GM12878 (cell line): ENCODE measurements around the gene ZNF367. TPM values are rescaled to one million over a fixed set of nuclear protein-coding genes. Genes with fewer than 3 reads are reported as not detected.
A peak's percentile ranks its signal among the peaks of the same experiment; 100 is the strongest.
"Not testable (repeated sequence)": the region's sequence is repeated elsewhere in the genome, so short reads cannot be mapped to it uniquely, and the experiment has no call there.

Experiments
- ATAC-seq: fragments of 200-7000 bp; cut with Tn5 transposase; 3 replicates; pipeline ENCODE4 v1.9.1; 2020; ENCODE audit warnings: mild to moderate bottlenecking, moderate library complexity
- BruUV-seq: library from RNA; stranded (reverse); fragments of 400-500 nt; replicated peaks from 2 replicates; lab custom pipeline; 2021; lab: Mats Ljungman, UMichigan
- CTCF ChIA-PET: fragments of 300-600 bp; sonication (Branson Sonifier 250); formaldehyde crosslinking; extraction: SDS; loops from one replicate; lab custom pipeline; 2021; ENCODE audit warnings: inconsistent platforms; lab: Yijun Ruan, JAX
- POLR2A ChIA-PET: fragments of 350-600 bp; formaldehyde crosslinking; extraction: SDS; loops from one replicate; lab custom pipeline; 2021; ENCODE audit warnings: inconsistent platforms; lab: Charles Lee
- RAD21 ChIA-PET: fragments of 300-600 bp; sonication (Branson Sonifier 250); formaldehyde crosslinking; loops from one replicate; lab custom pipeline; 2023; ENCODE audit warnings: antibody characterized with exemption; ENCODE audit not compliant: unreplicated experiment; lab: Charles Lee
- SMC1A ChIA-PET: fragments of 300-600 bp; sonication (Branson Sonifier 250); formaldehyde crosslinking; loops from one replicate; lab custom pipeline; 2023; ENCODE audit not compliant: unreplicated experiment, uncharacterized antibody; lab: Charles Lee
- DNase-seq: peaks from one replicate; pipeline ENCODE4 v3.0.0-alpha.2; 2011; ENCODE audit warnings: low read depth, low spot score
- FAIRE-seq: peaks from 3 replicates; lab custom pipeline; 2011; peaks lifted over from hg19 to GRCh38; lab: Jason Lieb, UNC
- H2AFZ ChIP-seq: 2 replicates; pipeline ENCODE4 v1.6.0; 2011; ENCODE audit warnings: low read depth, low read length, control low read depth; ENCODE audit not compliant: control insufficient read depth
- H3K27ac ChIP-seq: 2 replicates; pipeline ENCODE4 v1.5.1; 2011; ENCODE audit warnings: control low read depth; ENCODE audit not compliant: control insufficient read depth, insufficient read depth
- H3K27me3 ChIP-seq, 2 experiments: replicated peaks in 1 of 2; 2 replicates each; pipeline versions ENCODE4 v1.6.0 to v1.6.1; 2011; ENCODE audit warnings: low read length in 1 of 2; ENCODE audit not compliant: control insufficient read depth in 2 of 2, insufficient read depth in 2 of 2
- H3K36me3 ChIP-seq, 2 experiments: 2 replicates each; pipeline ENCODE4 v1.5.1; 2011; ENCODE audit warnings: low read length in 1 of 2; ENCODE audit not compliant: control insufficient read depth in 2 of 2, insufficient read depth in 2 of 2
- H3K4me1 ChIP-seq: 2 replicates; pipeline ENCODE4 v1.6.1; 2011; ENCODE audit warnings: mild to moderate bottlenecking, low read length, moderate library complexity, mixed read lengths; ENCODE audit not compliant: control insufficient read depth, insufficient read depth
- H3K4me2 ChIP-seq: 2 replicates; pipeline ENCODE4 v1.6.0; 2011; ENCODE audit warnings: control low read depth; ENCODE audit not compliant: control insufficient read depth, insufficient read depth
- H3K4me3 ChIP-seq: fragments of 200-600 bp; sonication (generic); 2 replicates; pipeline ENCODE4 v1.5.1; 2016
- H3K79me2 ChIP-seq: 2 replicates; pipeline ENCODE4 v1.6.0; 2011; ENCODE audit warnings: low read length; ENCODE audit not compliant: control insufficient read depth, insufficient read depth
- H3K9ac ChIP-seq: 2 replicates; pipeline ENCODE4 v1.8.0; 2011; ENCODE audit warnings: low read length, control low read depth, mixed read lengths; ENCODE audit not compliant: control insufficient read depth, insufficient read depth
- H3K9me3 ChIP-seq: replicated peaks from 3 replicates; pipeline ENCODE4 v1.5.1; 2011; ENCODE audit warnings: mild to moderate bottlenecking, low read length; ENCODE audit not compliant: control insufficient read depth, insufficient read depth
- H4K20me1 ChIP-seq: 2 replicates; pipeline ENCODE4 v1.6.0; 2011; ENCODE audit not compliant: control insufficient read depth, insufficient read depth
- BRCA1 ChIP-seq: IDR thresholded peaks from 2 replicates; pipeline ENCODE4 v1.6.1; 2011; ENCODE audit warnings: low read depth, low read length, improper control_type of control experiment
- CHD1 ChIP-seq: IDR thresholded peaks from 2 replicates; pipeline ENCODE4 v1.6.1; 2012; ENCODE audit warnings: low read depth, low read length, improper control_type of control experiment
- CREM ChIP-seq: IDR thresholded peaks from 2 replicates; pipeline ENCODE4 v1.6.1; 2014; ENCODE audit warnings: antibody characterized with exemption, low read depth
- FOXM1 ChIP-seq: IDR thresholded peaks from 2 replicates; pipeline ENCODE4 v1.6.1; 2012; ENCODE audit warnings: low read depth, mild to moderate bottlenecking, inconsistent platforms, low read length, moderate library complexity
- HDAC6 ChIP-seq: fragments of 200-600 bp; sonication (generic); IDR thresholded peaks from one replicate; pipeline ENCODE4 v1.8.0; 2017; ENCODE audit warnings: antibody characterized with exemption; ENCODE audit not compliant: unreplicated experiment
- JUND ChIP-seq: IDR thresholded peaks from 2 replicates; pipeline ENCODE4 v1.6.1; 2012; ENCODE audit warnings: low read depth, mild to moderate bottlenecking, low read length, improper control_type of control experiment, moderate library complexity
- MTA2 ChIP-seq: fragments of 450-650 bp; IDR thresholded peaks from 2 replicates; pipeline ENCODE4 v1.6.1; 2016; ENCODE audit warnings: low read depth, mild to moderate bottlenecking, moderate library complexity
- MTA3 ChIP-seq: IDR thresholded peaks from 2 replicates; pipeline ENCODE4 v1.6.1; 2012; ENCODE audit warnings: low read length, inconsistent platforms, borderline replicate concordance
- NFXL1 ChIP-seq: fragments of 450-650 bp; IDR thresholded peaks from 2 replicates; pipeline ENCODE4 v1.6.1; 2017; ENCODE audit warnings: antibody characterized with exemption, mild to moderate bottlenecking, borderline replicate concordance
- NR2C1 ChIP-seq: fragments of 450-650 bp; IDR thresholded peaks from 2 replicates; pipeline ENCODE4 v1.6.1; 2017; ENCODE audit warnings: antibody characterized with exemption, mild to moderate bottlenecking, moderate library complexity
- POLR2AphosphoS2 ChIP-seq: IDR thresholded peaks from 2 replicates; pipeline ENCODE4 v1.6.1; 2011; ENCODE audit warnings: low read depth, mild to moderate bottlenecking, low read length, improper control_type of control experiment, moderate library complexity
- SMC3 ChIP-seq: IDR thresholded peaks from 2 replicates; pipeline ENCODE4 v1.6.1; 2011; ENCODE audit warnings: low read length, improper control_type of control experiment, borderline replicate concordance
- SPI1 ChIP-seq: IDR thresholded peaks from 2 replicates; pipeline ENCODE4 v1.6.1; 2011; ENCODE audit warnings: low read depth, mild to moderate bottlenecking, low read length, moderate library complexity, borderline replicate concordance; ENCODE audit not compliant: insufficient read depth
- TCF3 ChIP-seq: IDR thresholded peaks from 2 replicates; pipeline ENCODE4 v1.6.1; 2012; ENCODE audit warnings: low read depth, mild to moderate bottlenecking, low read length, borderline replicate concordance; ENCODE audit not compliant: insufficient read depth
- ZBTB33 ChIP-seq: fragments of 450-650 bp; IDR thresholded peaks from 2 replicates; pipeline ENCODE4 v1.6.1; 2017; ENCODE audit warnings: mild to moderate bottlenecking
- ZZZ3 ChIP-seq: IDR thresholded peaks from 2 replicates; pipeline ENCODE4 v1.6.1; 2011; ENCODE audit warnings: low read depth; ENCODE audit not compliant: control insufficient read depth, insufficient read length
- WGBS: methylation state at CpG from one replicate; pipeline ENCODE4 v1.1.6; 2016; ENCODE audit warnings: low lambda C conversion rate; ENCODE audit not compliant: insufficient replicate concordance, insufficient coverage; ENCODE audit errors: missing lambda C conversion rate; 5-methylcytosine and 5-hydroxymethylcytosine counted together
- in situ Hi-C: fragments of 300-500 bp; cut with MboI; formaldehyde crosslinking; loops from 9 replicates; pipeline ENCODE4 v1.14.3; 2018; ENCODE audit warnings: mixed read lengths
- intact Hi-C: fragments of 100-400 bp; cut with micrococcal nuclease; formaldehyde crosslinking; loops from one replicate; pipeline ENCODE4 v1.14.2; 2022; ENCODE audit not compliant: unreplicated experiment
- polyA plus RNA-seq, 11 experiments: library from polyadenylated mRNA; depleted of rRNA in 4 of 11; unstranded in 6 of 11; stranded (reverse) in 5 of 11; fragments of >200 nt; fragmentation: Nextera tagmentation in 4 of 11; fragmentation: Illumina TruSeq in 1 of 11; extraction: Ambion mirVana in 4 of 11; extraction: Trizol in 1 of 11; gene quantifications; 1 replicate in 1 of 11; 2 replicates in 10 of 11; pipeline versions ENCODE4 v1.2.1 to v1.2.3, GENCODE V29; 2011 to 2016; ENCODE audit warnings: inconsistent platforms in 2 of 11, missing spikeins in 2 of 11, low read depth in 1 of 11
- total RNA-seq, 4 experiments: library from RNA; depleted of rRNA in 3 of 4; stranded (reverse); fragments of >200 nt in 3 of 4; fragmentation: Illumina TruSeq in 1 of 4; extraction: Trizol in 1 of 4; gene quantifications; 2 replicates each; pipeline versions ENCODE4 v1.2.1 to v1.2.3, GENCODE V29; 2013 to 2021

Gene ZNF367
- total and polyA plus RNA-seq, 10 of the 15 experiments (the other 5 are each of a cell fraction or from before 2014, with no cell fraction given) = 2.9 to 16.3 (median 11.1) TPM

DNA sequence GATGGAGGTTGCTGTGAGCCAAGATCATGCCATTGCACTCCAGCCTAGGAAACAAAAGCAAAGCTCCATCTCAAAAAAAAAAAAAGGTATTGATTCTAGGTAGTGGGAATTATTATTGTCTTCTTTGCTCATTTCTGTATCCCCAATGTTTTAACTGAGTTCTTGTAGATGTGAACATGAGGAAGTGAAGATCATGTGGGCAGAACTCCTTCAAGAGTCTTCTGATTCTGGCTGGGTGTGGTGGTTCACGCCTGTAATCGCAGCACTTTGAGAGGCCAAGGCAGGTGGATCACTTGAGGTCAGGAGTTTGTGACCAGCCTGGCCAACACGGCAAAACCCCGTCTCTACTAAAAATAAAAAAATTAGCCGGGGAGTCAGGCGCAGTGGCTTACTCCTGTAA is 42.7 kb downstream of the ZNF367 start:
- intact Hi-C loops, H2AFZ ChIP-seq, H3K27me3 ChIP-seq, H3K9me3 ChIP-seq, H3K27ac ChIP-seq, BruUV-seq, H3K79me2 ChIP-seq, FAIRE-seq, DNase-seq, H3K4me3 ChIP-seq, H3K36me3 ChIP-seq, ATAC-seq, H3K4me1 ChIP-seq, in situ Hi-C loops, H4K20me1 ChIP-seq, RAD21 ChIA-PET, H3K4me2 ChIP-seq, CTCF ChIA-PET, POLR2A ChIA-PET, H3K9ac ChIP-seq: not testable (repeated sequence)
- 80% methylated on average over 6 of the region's 6 CpGs for WGBS
- TF ChIP-seq SPI1 = peak; percentile 57; the same call in 1 of the 2 replicates
- SMC1A ChIA-PET = interaction anchor here (0.6 kb wide), 1 partner anchor 10 kb away, joined by 3 read pairs; no protein-coding TSS in a partner anchor

GRCh38 chr9:96367943-96368342 is 50.2 kb downstream of the ZNF367 start:
- CTCF ChIA-PET = interaction anchor here (0.6 to 1.4 kb wide), 2 partner anchors 51 to 85 kb away, joined by 5 read pairs; no protein-coding TSS in a partner anchor
- POLR2A ChIA-PET = interaction anchor here (0.5 to 0.7 kb wide), 2 partner anchors 13 to 1744 kb away, joined by 3 to 4 read pairs; no protein-coding TSS in a partner anchor
- intact Hi-C loops = no loop called here
- no peak for TF ChIP-seq MTA2
- TF ChIP-seq ZBTB33 = no peak
- TF ChIP-seq HDAC6 = no peak
- TF ChIP-seq FOXM1 = no peak
- TF ChIP-seq ZZZ3 = no peak
- TF ChIP-seq POLR2AphosphoS2 = no peak
- TF ChIP-seq TCF3 = no peak
- no peak for TF ChIP-seq CREM
- no peak for TF ChIP-seq SMC3
- no peak for TF ChIP-seq BRCA1
- TF ChIP-seq NR2C1 = no peak
- TF ChIP-seq CHD1 = no peak
- TF ChIP-seq JUND = no peak
- TF ChIP-seq NFXL1 = no peak
- TF ChIP-seq MTA3 = no peak

More at GRCh38 chr9:96367943-96368342, 50.2 kb downstream of the ZNF367 start:
- Histone ChIP-seq H3K4me2 (no peak overlapping the region), H4K20me1 (no peaks in the 10 kb centered on the region), H3K27me3 (no peaks in the 10 kb centered on the region), H3K4me3 (no peak overlapping the region), H3K79me2 (no peaks in the 10 kb centered on the region), H3K4me1 (no peaks in the 10 kb centered on the region), H3K9ac (no peak overlapping the region), H3K9me3 (no peaks in the 10 kb centered on the region), H3K36me3 (no peaks in the 10 kb centered on the region; a peak in 1 of 4 replicates), H2AFZ (no peak overlapping the region), H3K27ac (no peak overlapping the region)
- ChIA-PET RAD21 (no interaction called here), SMC1A (interaction anchor here (0.6 to 1.7 kb wide), 4 partner anchors 10 to 110 kb away, joined by 3 to 4 read pairs (median 3); no protein-coding TSS in a partner anchor)
- FAIRE-seq (no peak), ATAC-seq (no peak), DNase-seq (no peak)
- WGBS = 89% methylated on average over 1 of the region's 1 CpG
- in situ Hi-C loops = no loop called here
- BruUV-seq = no TSS peak
